CD14-positive monocyte (primary cell): ENCODE measurements around the gene POP4. TPM values are rescaled to one million over a fixed set of nuclear protein-coding genes. Genes with fewer than 3 reads are reported as not detected.

ENCODE experiments used
- DNase-seq, 3 donors: peaks; one replicate each; pipeline ENCODE4 v3.0.0-alpha.2; 2011 to 2022
- H2AFZ ChIP-seq: 2 replicates; pipeline ENCODE4 v1.6.0; 2012; ENCODE audit warnings: mild to moderate bottlenecking, low read depth, low read length, inconsistent platforms; ENCODE audit not compliant: insufficient read depth, poor library complexity, severe bottlenecking
- H3K27ac ChIP-seq, 2 donors: 1 replicate in 1 of 2; 2 replicates in 1 of 2; pipeline ENCODE4 v1.5.1; 2012 to 2013; ENCODE audit warnings: low read length in 2 of 2, control low read depth in 1 of 2, inconsistent platforms in 1 of 2, low read depth in 1 of 2, mild to moderate bottlenecking in 1 of 2
- H3K27me3 ChIP-seq, 2 donors: one replicate each; pipeline versions ENCODE4 v1.6.0 to v1.6.1; 2011 to 2013; ENCODE audit warnings: low read length in 2 of 2; ENCODE audit not compliant: control insufficient read depth in 2 of 2, insufficient read depth in 2 of 2
- H3K36me3 ChIP-seq, 2 donors: replicated peaks in 1 of 2; 1 replicate in 1 of 2; 2 replicates in 1 of 2; pipeline versions ENCODE4 v1.5.1 to v1.6.1; 2012 to 2013; ENCODE audit warnings: low read length in 2 of 2, control low read depth in 1 of 2, inconsistent platforms in 1 of 2, mild to moderate bottlenecking in 1 of 2; ENCODE audit not compliant: insufficient read depth in 2 of 2, control insufficient read depth in 1 of 2
- H3K4me1 ChIP-seq, 2 donors: 1 replicate in 1 of 2; 2 replicates in 1 of 2; pipeline versions ENCODE4 v1.5.1 to v1.6.1; 2012 to 2013; ENCODE audit warnings: low read length in 2 of 2, control low read depth in 1 of 2, inconsistent platforms in 1 of 2, mild to moderate bottlenecking in 1 of 2, moderate library complexity in 1 of 2; ENCODE audit not compliant: insufficient read depth in 2 of 2, control insufficient read depth in 1 of 2
- H3K4me2 ChIP-seq: replicated peaks from 2 replicates; pipeline ENCODE3; 2012; ENCODE audit warnings: low read length, moderate library complexity, mild to moderate bottlenecking; ENCODE audit not compliant: poor library complexity, severe bottlenecking; ENCODE audit errors: extremely low read depth
- H3K4me3 ChIP-seq, 3 experiments: fragments of 200-600 bp in 1 of 3; sonication (generic) in 1 of 3; replicated peaks in 1 of 3; 1 replicate in 2 of 3; 2 replicates in 1 of 3; pipeline ENCODE4 v1.5.1; 2011 to 2013; ENCODE audit warnings: low read length in 3 of 3, mild to moderate bottlenecking in 3 of 3, control low read depth in 2 of 3, low read depth in 2 of 3, inconsistent platforms in 1 of 3, moderate library complexity in 1 of 3
- H3K79me2 ChIP-seq: 2 replicates; pipeline ENCODE4 v1.6.0; 2012; ENCODE audit warnings: mild to moderate bottlenecking, control low read depth, inconsistent platforms, low read length, moderate library complexity; ENCODE audit not compliant: insufficient read depth
- H3K9ac ChIP-seq: 2 replicates; pipeline ENCODE4 v1.6.0; 2017; ENCODE audit warnings: low read length, mild to moderate bottlenecking; ENCODE audit not compliant: insufficient read depth, poor library complexity, severe bottlenecking
- H3K9me3 ChIP-seq, 2 donors: replicated peaks in 1 of 2; 1 replicate in 1 of 2; 2 replicates in 1 of 2; pipeline versions ENCODE4 v1.5.1 to v1.6.1; 2012 to 2013; ENCODE audit warnings: low read length in 2 of 2, control low read depth in 1 of 2; ENCODE audit not compliant: control insufficient read depth in 1 of 2, insufficient read depth in 1 of 2
- H4K20me1 ChIP-seq: 2 replicates; pipeline ENCODE4 v1.6.0; 2012; ENCODE audit warnings: mild to moderate bottlenecking, low read length, control low read depth, moderate library complexity; ENCODE audit not compliant: insufficient read depth
- H3K27ac Mint-ChIP-seq, 7 donors: one replicate each; pipeline ENCODE4 v1.8.0; 2020; ENCODE audit warnings: mild to moderate bottlenecking in 7 of 7, mixed read lengths in 7 of 7, moderate library complexity in 6 of 7, inconsistent platforms in 2 of 7
- H3K27me3 Mint-ChIP-seq, 3 donors: one replicate each; pipeline ENCODE4 v1.8.0; 2021 to 2022; ENCODE audit warnings: low read depth in 3 of 3, mild to moderate bottlenecking in 3 of 3, mixed read lengths in 3 of 3, moderate library complexity in 3 of 3, inconsistent platforms in 1 of 3
- H3K36me3 Mint-ChIP-seq, 2 donors: one replicate each; pipeline ENCODE4 v1.8.0; 2020; ENCODE audit warnings: mixed read lengths in 2 of 2, inconsistent platforms in 1 of 2, mild to moderate bottlenecking in 1 of 2
- H3K4me1 Mint-ChIP-seq: one replicate; pipeline ENCODE4 v1.8.0; 2020; ENCODE audit warnings: mild to moderate bottlenecking, mixed read lengths
- H3K4me3 Mint-ChIP-seq, 2 donors: one replicate each; pipeline ENCODE4 v1.8.0; 2020; ENCODE audit warnings: mild to moderate bottlenecking in 2 of 2, mixed read lengths in 2 of 2, moderate library complexity in 1 of 2
- H3K9me3 Mint-ChIP-seq, 7 donors: one replicate each; pipeline ENCODE4 v1.8.0; 2020 to 2022; ENCODE audit warnings: mixed read lengths in 7 of 7, mild to moderate bottlenecking in 6 of 7, moderate library complexity in 6 of 7, inconsistent platforms in 2 of 7
- CTCF ChIP-seq: fragments of 200-600 bp; IDR thresholded peaks from one replicate; pipeline ENCODE4 v1.8.0; 2022; ENCODE audit warnings: antibody characterized with exemption, mild to moderate bottlenecking
- WGBS: methylation state at CpG from one replicate; pipeline ENCODE4 v1.1.5; 2013; ENCODE audit warnings: missing lambda C conversion rate; ENCODE audit not compliant: insufficient coverage; 5-methylcytosine and 5-hydroxymethylcytosine counted together
- intact Hi-C, 2 donors: fragments of 100-400 bp; cut with micrococcal nuclease; formaldehyde crosslinking; loops; one replicate each; pipeline versions ENCODE4 v1.15.0 to v1.15.1; 2023
- polyA plus RNA-seq, 3 donors: library from polyadenylated mRNA; depleted of rRNA in 1 of 3; unstranded in 2 of 3; stranded (reverse) in 1 of 3; fragments of 300-500 nt in 2 of 3; fragments of >200 nt in 1 of 3; fragmentation: Illumina TruSeq in 2 of 3; gene quantifications; 1 replicate in 2 of 3; 2 replicates in 1 of 3; pipeline ENCODE4 v1.2.3, GENCODE V29; 2012 to 2021

The POP4 gene
- polyA plus RNA-seq, 3 donors, result 49.9 to 162 (median 161) TPM

GRCh38 chr19:29618434-29618833 is 12.4 kb downstream of the POP4 start:
- no peak for TF ChIP-seq CTCF
- H3K4me1 ChIP-seq, result no peaks in the 10 kb centered on the region
- H3K9me3 ChIP-seq, result no peaks in the 10 kb centered on the region
- intact Hi-C loops, result no loop called here
- Mint-ChIP-seq H3K4me1 (peaks cover 5% of the 10 kb centered on the region), H3K27ac (peak overlapping the region in 1 of 7 donors; percentile 72), H3K9me3 (no peaks in the 10 kb centered on the region), H3K36me3 (peaks cover 26 to 31% of the 10 kb centered on the region in 2 donors), H3K4me3 (no peak overlapping the region), H3K27me3 (peaks cover 5 to 13% (median 9%) of the 10 kb centered on the region in 3 donors)
- WGBS, result 72% methylated on average over 6 of the region's 7 CpGs
- H3K36me3 ChIP-seq, result peaks cover 25 to 35% of the 10 kb centered on the region in 2 donors
- H3K4me3 ChIP-seq, result no peak overlapping the region
- H2AFZ ChIP-seq, result no peak overlapping the region
- H3K27me3 ChIP-seq, result no peaks in the 10 kb centered on the region
- no peak overlapping the region for H3K27ac ChIP-seq
- no peaks in the 10 kb centered on the region for H4K20me1 ChIP-seq
- no peak for DNase-seq
- H3K4me2 ChIP-seq, result no peak overlapping the region
- H3K9ac ChIP-seq, result no peak overlapping the region
- no peaks in the 10 kb centered on the region for H3K79me2 ChIP-seq

GRCh38 chr19:29618871-29619270 is 12.8 kb downstream of the POP4 start:
- H3K36me3 ChIP-seq, result peaks cover 20 to 31% of the 10 kb centered on the region in 2 donors
- H3K4me2 ChIP-seq, result no peak overlapping the region
- no peaks in the 10 kb centered on the region for H4K20me1 ChIP-seq
- Mint-ChIP-seq H3K4me3 (no peak overlapping the region), H3K9me3 (no peaks in the 10 kb centered on the region), H3K27ac (no peak overlapping the region), H3K27me3 (peaks cover 5 to 13% (median 9%) of the 10 kb centered on the region in 3 donors), H3K36me3 (peaks cover 22 to 27% of the 10 kb centered on the region in 2 donors), H3K4me1 (peaks cover 5% of the 10 kb centered on the region)
- H3K27me3 ChIP-seq, result no peaks in the 10 kb centered on the region
- no peaks in the 10 kb centered on the region for H3K79me2 ChIP-seq
- intact Hi-C loops, result no loop called here
- H3K4me1 ChIP-seq, result no peaks in the 10 kb centered on the region
- H3K4me3 ChIP-seq, result no peak overlapping the region
- TF ChIP-seq CTCF, result no peak
- no peak overlapping the region for H3K9ac ChIP-seq
- no peak for DNase-seq
- H2AFZ ChIP-seq, result no peak overlapping the region
- no peaks in the 10 kb centered on the region for H3K9me3 ChIP-seq
- H3K27ac ChIP-seq, result no peak overlapping the region
- 98% methylated on average over 6 of the region's 7 CpGs for WGBS
